GM23338 (cell line): Measurements from ENCODE around the gene XXYLT1. TPM values are rescaled to one million over a fixed set of nuclear protein-coding genes. Genes with fewer than 3 reads are reported as not detected.
A peak's percentile ranks its signal among the peaks of the same experiment; 100 is the strongest.

Experiments used
- ATAC-seq: fragments of 200-7000 bp; cut with Tn5 transposase; 3 replicates; pipeline ENCODE4 v1.9.1; 2020
- DNase-seq: peaks from one replicate; pipeline ENCODE4 v3.0.0-alpha.2; 2015; ENCODE audit warnings: low spot score
- H2AFZ ChIP-seq: fragments of 200-600 bp; sonication (generic); 2 replicates; pipeline ENCODE4 v1.8.0; 2016; ENCODE audit warnings: antibody characterized with exemption, mild to moderate bottlenecking, moderate library complexity
- H3F3A ChIP-seq: fragments of 200-600 bp; sonication (generic); replicated peaks from 2 replicates; pipeline ENCODE4 v1.8.0; 2017; ENCODE audit warnings: antibody characterized with exemption, mixed run types, low read depth
- H3K27ac ChIP-seq: fragments of 200-600 bp; sonication (generic); 2 replicates; pipeline ENCODE4 v1.6.1; 2016; ENCODE audit warnings: low read depth
- H3K27me3 ChIP-seq: fragments of 200-600 bp; sonication (generic); 2 replicates; pipeline ENCODE4 v1.8.0; 2016; ENCODE audit warnings: mild to moderate bottlenecking, mixed run types, moderate library complexity; ENCODE audit not compliant: insufficient read depth
- H3K36me3 ChIP-seq: fragments of 200-600 bp; sonication (generic); 2 replicates; pipeline ENCODE4 v1.8.0; 2016; ENCODE audit warnings: mild to moderate bottlenecking; ENCODE audit not compliant: insufficient read depth
- H3K4me1 ChIP-seq: fragments of 200-600 bp; sonication (generic); 2 replicates; pipeline ENCODE4 v1.8.0; 2016; ENCODE audit warnings: mild to moderate bottlenecking, moderate library complexity; ENCODE audit not compliant: insufficient read depth
- H3K4me2 ChIP-seq: fragments of 200-600 bp; sonication (generic); 2 replicates; pipeline ENCODE4 v1.7.1; 2017; ENCODE audit warnings: mixed run types
- H3K4me3 ChIP-seq: fragments of 200-600 bp; sonication (generic); 2 replicates; pipeline ENCODE4 v1.6.1; 2016; ENCODE audit warnings: mixed run types
- H3K79me2 ChIP-seq: fragments of 200-600 bp; sonication (generic); replicated peaks from 2 replicates; pipeline ENCODE4 v1.8.0; 2017; ENCODE audit warnings: mild to moderate bottlenecking; ENCODE audit not compliant: insufficient read depth
- H3K9me2 ChIP-seq: fragments of 200-600 bp; sonication (generic); 2 replicates; pipeline ENCODE4 v1.8.0; 2017; ENCODE audit not compliant: insufficient read depth
- H4K20me1 ChIP-seq: fragments of 200-600 bp; sonication (generic); replicated peaks from 2 replicates; pipeline ENCODE4 v1.8.0; 2017; ENCODE audit warnings: mild to moderate bottlenecking; ENCODE audit not compliant: insufficient read depth
- H3K27ac Mint-ChIP-seq: 2 replicates; pipeline ENCODE4 v1.8.0; 2020; ENCODE audit warnings: inconsistent platforms, mild to moderate bottlenecking, moderate library complexity, mixed read lengths
- H3K27me3 Mint-ChIP-seq: 3 replicates; pipeline ENCODE4 v1.8.0; 2022; ENCODE audit warnings: low read depth, mild to moderate bottlenecking, moderate library complexity, mixed read lengths, inconsistent platforms; ENCODE audit not compliant: insufficient read depth, poor library complexity
- H3K36me3 Mint-ChIP-seq: 3 replicates; pipeline ENCODE4 v1.8.0; 2021; ENCODE audit warnings: low read depth, mild to moderate bottlenecking, inconsistent platforms, moderate library complexity, mixed read lengths
- H3K4me1 Mint-ChIP-seq: 3 replicates; pipeline ENCODE4 v1.8.0; 2020; ENCODE audit warnings: mild to moderate bottlenecking, inconsistent platforms, mixed read lengths
- H3K4me3 Mint-ChIP-seq: 3 replicates; pipeline ENCODE4 v1.8.0; 2021; ENCODE audit warnings: moderate library complexity, mild to moderate bottlenecking, inconsistent platforms, mixed read lengths
- H3K9me3 Mint-ChIP-seq: 3 replicates; pipeline ENCODE4 v1.8.0; 2020; ENCODE audit warnings: moderate library complexity, mild to moderate bottlenecking, inconsistent platforms, mixed read lengths
- CTCF ChIP-seq, 2 experiments: fragments of 200-600 bp in 1 of 2; sonication (generic) in 1 of 2; conservative IDR thresholded peaks; 2 replicates each; pipeline versions ENCODE4 v1.5.1 to v1.6.1; 2016 to 2017; ENCODE audit warnings: antibody characterized with exemption in 2 of 2, low read depth in 2 of 2, mild to moderate bottlenecking in 2 of 2, moderate library complexity in 1 of 2
- EZH2 ChIP-seq: fragments of 200-600 bp; sonication (generic); IDR thresholded peaks from one replicate; pipeline ENCODE4 v1.8.0; 2017; ENCODE audit warnings: antibody characterized with exemption, mild to moderate bottlenecking, low read depth; ENCODE audit not compliant: unreplicated experiment
- JUNB ChIP-seq: IDR thresholded peaks from one replicate; pipeline ENCODE4 v1.6.1; 2016; ENCODE audit warnings: antibody characterized with exemption; ENCODE audit not compliant: unreplicated experiment
- NANOG ChIP-seq: IDR thresholded peaks from 2 replicates; pipeline ENCODE4 v1.6.1; 2016; ENCODE audit warnings: antibody characterized with exemption, borderline replicate concordance
- POLR2AphosphoS5 ChIP-seq: IDR thresholded peaks from 2 replicates; pipeline ENCODE4 v1.6.1; 2016; ENCODE audit warnings: antibody characterized with exemption, low read depth
- polyA plus RNA-seq: library from polyadenylated mRNA; unstranded; fragments of >200 nt; fragmentation: Nextera tagmentation; extraction: Ambion mirVana; gene quantifications from 2 replicates; pipeline ENCODE4 v1.2.1, GENCODE V29; 2016
- total RNA-seq: library from RNA; depleted of rRNA; stranded (reverse); fragments of >200 nt; shearing (Covaris generic); gene quantifications from 2 replicates; pipeline ENCODE4 v1.2.3, GENCODE V29; 2014
- TF ChIP-seq, protein P1 (sequence below): IDR thresholded peaks from 2 replicates; pipeline ENCODE4 v1.6.1; 2016; ENCODE audit warnings: antibody characterized with exemption

The XXYLT1 gene
- total and polyA plus RNA-seq, 2 experiments from 2014 or later: 13.5 to 34.8 TPM

GRCh38 chr3:195125646-195126045 is 145.3 kb downstream of the XXYLT1 start (continued):
- TF ChIP-seq, protein P1, sequence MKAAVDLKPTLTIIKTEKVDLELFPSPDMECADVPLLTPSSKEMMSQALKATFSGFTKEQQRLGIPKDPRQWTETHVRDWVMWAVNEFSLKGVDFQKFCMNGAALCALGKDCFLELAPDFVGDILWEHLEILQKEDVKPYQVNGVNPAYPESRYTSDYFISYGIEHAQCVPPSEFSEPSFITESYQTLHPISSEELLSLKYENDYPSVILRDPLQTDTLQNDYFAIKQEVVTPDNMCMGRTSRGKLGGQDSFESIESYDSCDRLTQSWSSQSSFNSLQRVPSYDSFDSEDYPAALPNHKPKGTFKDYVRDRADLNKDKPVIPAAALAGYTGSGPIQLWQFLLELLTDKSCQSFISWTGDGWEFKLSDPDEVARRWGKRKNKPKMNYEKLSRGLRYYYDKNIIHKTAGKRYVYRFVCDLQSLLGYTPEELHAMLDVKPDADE: no peak
- TF ChIP-seq CTCF (conservative IDR thresholded peaks at IDR 0.05; ENCODE audit: low read depth in 2 of 2): no peak

GRCh38 chr3:195124378-195124992 is 146.5 kb downstream of the XXYLT1 start:
- Mint-ChIP-seq H3K36me3 (no peaks in the 10 kb centered on the region; the same call in 2 of the 3 replicates), H3K9me3 (no peaks in the 10 kb centered on the region), H3K27me3 (peaks cover 6% of the 10 kb centered on the region), H3K27ac (no peak overlapping the region), H3K4me3 (no peak overlapping the region), H3K4me1 (peaks cover 26% of the 10 kb centered on the region)
- DNase-seq (no peak), ATAC-seq (no peak)
- H3K4me2 ChIP-seq: no peak overlapping the region
- no peaks in the 10 kb centered on the region for H3K36me3 ChIP-seq
- no peaks in the 10 kb centered on the region for H4K20me1 ChIP-seq
- H3K4me3 ChIP-seq: no peak overlapping the region
- H2AFZ ChIP-seq: no peak overlapping the region
- no peaks in the 10 kb centered on the region for H3K9me2 ChIP-seq
- H3K27ac ChIP-seq: no peak overlapping the region
- no peaks in the 10 kb centered on the region for H3K27me3 ChIP-seq
- TF ChIP-seq JUNB: no peak
- no peak for TF ChIP-seq EZH2
- no peak for TF ChIP-seq NANOG
- peaks cover 5% of the 10 kb centered on the region; the same call in 1 of the 2 replicates for H3K4me1 ChIP-seq
- H3K79me2 ChIP-seq: peaks cover 12% of the 10 kb centered on the region
- H3F3A ChIP-seq: no peaks in the 10 kb centered on the region

GRCh38 chr3:195123281-195123691 is 147.7 kb downstream of the XXYLT1 start:
- H3K27me3 Mint-ChIP-seq: peaks cover 7% of the 10 kb centered on the region
- no peak overlapping the region for H3K4me3 Mint-ChIP-seq

More at GRCh38 chr3:195123281-195123691, 147.7 kb downstream of the XXYLT1 start:
- Histone ChIP-seq H3K4me2 (no peak overlapping the region), H3K9me2 (no peaks in the 10 kb centered on the region), H3K27me3 (no peaks in the 10 kb centered on the region), H3F3A (no peaks in the 10 kb centered on the region), H3K36me3 (no peaks in the 10 kb centered on the region), H3K4me1 (peaks cover 12% of the 10 kb centered on the region; the same call in 1 of the 2 replicates), H3K79me2 (peaks cover 12% of the 10 kb centered on the region), H3K27ac (no peak overlapping the region; the same call in 1 of the 2 replicates), H3K4me3 (no peak overlapping the region), H4K20me1 (no peaks in the 10 kb centered on the region), H2AFZ (no peak overlapping the region)
- H3K27ac Mint-ChIP-seq: no peak overlapping the region
- TF ChIP-seq POLR2AphosphoS5: no peak
- peak; percentile 58 to 65 for TF ChIP-seq CTCF (conservative IDR thresholded peaks at IDR 0.05; ENCODE audit: low read depth in 2 of 2)
- no peaks in the 10 kb centered on the region for H3K9me3 Mint-ChIP-seq
- DNase-seq: peak; percentile 67
- H3K4me1 Mint-ChIP-seq: peaks cover 34% of the 10 kb centered on the region
- no peaks in the 10 kb centered on the region for H3K36me3 Mint-ChIP-seq
- peak; percentile 37 for ATAC-seq
